ENCODE results near the gene APOB.

APOB gene

GRCh38 chr2:21047141-21048009 lies 3.5 kb upstream of the APOB start:
- no peak for DNase-seq

- DNase-seq = no peak
These were observed 2.6 kb upstream of the APOB start for GRCh38 chr2:21046506-21046905.

GRCh38 chr2:21044694-21045371 lies 960 bp upstream of the APOB start:
- no peak for DNase-seq

GRCh38 chr2:21042958-21043743 lies 722 bp downstream of the APOB start:
- peak; percentile 18 to 36 for DNase-seq

GRCh38 chr2:21042708-21042957 lies 1.2 kb downstream of the APOB start:
- DNase-seq = no peak

GRCh38 chr2:21041943-21042707 lies 1.7 kb downstream of the APOB start:
- DNase-seq = no peak

GRCh38 chr2:21041462-21041861 lies 2.4 kb downstream of the APOB start:
- no peak for DNase-seq

GRCh38 chr2:21040468-21041377 lies 3.1 kb downstream of the APOB start:
- DNase-seq = no peak

- DNase-seq = no peak
These were observed 3.9 kb downstream of the APOB start for GRCh38 chr2:21039979-21040467.

- no peak for DNase-seq
These were observed 4.8 kb downstream of the APOB start for GRCh38 chr2:21039080-21039556.

- DNase-seq = no peak
These were observed 5.3 kb downstream of the APOB start for GRCh38 chr2:21038403-21039073.

- DNase-seq = no peak
These were observed 6.2 kb downstream of the APOB start for GRCh38 chr2:21037671-21038108.

GRCh38 chr2:21036708-21037670 lies 6.9 kb downstream of the APOB start:
- no peak for DNase-seq

GRCh38 chr2:21035974-21036707 lies 7.7 kb downstream of the APOB start:
- no peak for DNase-seq

GRCh38 chr2:21035282-21035973 lies 8.4 kb downstream of the APOB start:
- DNase-seq = no peak

- DNase-seq = no peak
These were observed 8.9 kb downstream of the APOB start for GRCh38 chr2:21034972-21035279.

GRCh38 chr2:21034156-21034971 lies 9.5 kb downstream of the APOB start:
- DNase-seq = no peak

Measured in NCI-H187 (cell line).